GM12872 (cell line): Measurements from ENCODE around the gene LCE6A.

ENCODE experiments used
- TF ChIP-seq, protein P1 (sequence below): IDR thresholded peaks from 3 replicates; pipeline ENCODE4 v1.5.1; 2011; ENCODE audit warnings: low read depth, mild to moderate bottlenecking, low read length, moderate library complexity; ENCODE audit not compliant: insufficient read depth

The LCE6A gene

DNA sequence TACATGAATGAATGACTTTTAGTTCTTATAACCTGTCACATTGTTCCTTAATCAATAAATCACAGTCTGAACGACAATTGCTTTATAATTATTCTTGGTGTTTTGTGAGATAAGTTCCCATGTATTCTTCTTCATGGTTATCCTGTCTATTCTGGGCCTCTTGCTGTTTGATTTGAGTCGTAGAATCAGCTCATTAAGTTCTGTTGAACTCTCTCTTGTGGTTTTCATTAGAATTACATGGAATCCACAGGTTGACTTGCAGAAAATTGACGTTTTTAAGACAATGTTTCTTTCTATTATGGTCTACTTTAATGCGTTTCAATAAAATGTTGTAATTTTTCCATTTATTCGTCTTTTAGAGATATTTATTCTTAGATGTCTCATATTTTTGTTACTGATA, 19.4 kb upstream of the LCE6A start:
- TF ChIP-seq, protein P1, sequence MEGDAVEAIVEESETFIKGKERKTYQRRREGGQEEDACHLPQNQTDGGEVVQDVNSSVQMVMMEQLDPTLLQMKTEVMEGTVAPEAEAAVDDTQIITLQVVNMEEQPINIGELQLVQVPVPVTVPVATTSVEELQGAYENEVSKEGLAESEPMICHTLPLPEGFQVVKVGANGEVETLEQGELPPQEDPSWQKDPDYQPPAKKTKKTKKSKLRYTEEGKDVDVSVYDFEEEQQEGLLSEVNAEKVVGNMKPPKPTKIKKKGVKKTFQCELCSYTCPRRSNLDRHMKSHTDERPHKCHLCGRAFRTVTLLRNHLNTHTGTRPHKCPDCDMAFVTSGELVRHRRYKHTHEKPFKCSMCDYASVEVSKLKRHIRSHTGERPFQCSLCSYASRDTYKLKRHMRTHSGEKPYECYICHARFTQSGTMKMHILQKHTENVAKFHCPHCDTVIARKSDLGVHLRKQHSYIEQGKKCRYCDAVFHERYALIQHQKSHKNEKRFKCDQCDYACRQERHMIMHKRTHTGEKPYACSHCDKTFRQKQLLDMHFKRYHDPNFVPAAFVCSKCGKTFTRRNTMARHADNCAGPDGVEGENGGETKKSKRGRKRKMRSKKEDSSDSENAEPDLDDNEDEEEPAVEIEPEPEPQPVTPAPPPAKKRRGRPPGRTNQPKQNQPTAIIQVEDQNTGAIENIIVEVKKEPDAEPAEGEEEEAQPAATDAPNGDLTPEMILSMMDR: peak; percentile 27; the same call in 1 of the 3 replicates

GRCh38 chr1:152824964-152825363, 17.7 kb upstream of the LCE6A start:
- TF ChIP-seq, protein P1: no peak

GRCh38 chr1:152827173-152827572, 15.5 kb upstream of the LCE6A start, which contains the start of gene LCE1A:
LCE1A (plus strand) TSS chr1:152827473; CDS start chr1:152827473, 0 bp downstream.
- TF ChIP-seq, protein P1: no peak

GRCh38 chr1:152836870-152837269, 5.8 kb upstream of the LCE6A start:
- TF ChIP-seq, protein P1: no peak

DNA sequence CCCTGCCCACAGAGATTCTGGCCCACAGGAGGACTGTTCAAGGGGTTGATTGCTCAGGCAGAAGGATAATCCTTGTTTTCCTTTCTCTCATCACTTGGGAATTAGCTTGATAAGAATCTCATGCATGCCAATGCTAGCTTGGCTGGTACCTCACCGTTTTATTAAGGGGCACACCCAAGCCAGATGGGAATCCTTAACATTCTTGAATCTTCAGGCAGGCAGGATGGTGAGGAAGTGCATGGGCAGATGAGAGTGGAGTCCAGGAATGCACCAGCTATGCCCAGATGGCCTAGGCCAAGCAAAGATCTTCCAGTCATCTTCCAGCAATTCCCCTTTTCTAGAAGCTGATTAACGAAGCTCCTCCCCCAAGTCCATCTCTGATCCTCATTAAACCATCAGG, 13.0 kb downstream of the LCE6A start:
- TF ChIP-seq, protein P1: no peak

- TF ChIP-seq, protein P1: no peak
Observed at GRCh38 chr1:152858062-152858461, 15.4 kb downstream of the LCE6A start.

DNA sequence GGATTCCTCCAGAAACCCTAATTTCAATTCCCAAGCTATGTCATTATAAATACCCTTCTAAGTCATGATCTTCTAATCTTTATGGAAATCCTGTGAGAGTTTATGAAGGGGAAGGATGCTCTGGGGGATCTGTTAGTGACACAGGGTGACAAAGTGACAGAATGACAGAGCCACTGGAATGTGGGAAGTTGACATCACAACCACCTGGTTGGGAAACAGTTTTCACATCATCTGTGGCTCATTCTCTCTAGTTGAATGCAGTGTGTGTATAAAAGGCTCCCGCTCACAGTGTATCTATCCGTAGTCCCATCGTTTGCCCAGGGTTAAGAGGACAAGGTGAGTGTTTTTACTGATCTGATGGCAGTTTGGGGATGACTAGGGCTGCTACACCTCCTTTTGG, 17.0 kb downstream of the LCE6A start, which contains the start of gene LCE7A:
LCE7A (plus strand) TSS at position 301 of the 400 bp plus-strand sequence. CDS start 702 bp downstream, outside the sequence.
- TF ChIP-seq, protein P1: no peak
